Mesendoderm (in vitro differentiated cells): Measurements from ENCODE around the gene FAM163B.

Source experiments
- DNase-seq: peaks from one replicate; pipeline ENCODE4 v3.0.0; 2013
- H2AK5ac ChIP-seq: 2 replicates; pipeline ENCODE4 v1.6.1; 2013; ENCODE audit warnings: low read length, inconsistent platforms
- H2BK120ac ChIP-seq: 2 replicates; pipeline ENCODE4 v1.6.1; 2013; ENCODE audit warnings: low read depth, mild to moderate bottlenecking, low read length, moderate library complexity, mixed read lengths
- H2BK15ac ChIP-seq: replicated peaks from 2 replicates; pipeline ENCODE4 v1.6.1; 2013; ENCODE audit warnings: low read depth, mild to moderate bottlenecking, moderate library complexity
- H2BK5ac ChIP-seq: 2 replicates; pipeline ENCODE4 v1.6.1; 2013; ENCODE audit warnings: low read length, inconsistent platforms
- H3K18ac ChIP-seq: 2 replicates; pipeline ENCODE4 v1.6.1; 2013; ENCODE audit warnings: mild to moderate bottlenecking, low read length, mixed read lengths
- H3K23ac ChIP-seq: one replicate; pipeline ENCODE4 v1.6.1; 2013; ENCODE audit warnings: low read length
- H3K27ac ChIP-seq: 2 replicates; pipeline ENCODE4 v1.5.1; 2013; ENCODE audit warnings: low read depth, mild to moderate bottlenecking, inconsistent platforms, low read length, moderate library complexity
- H3K27me3 ChIP-seq: 2 replicates; pipeline ENCODE4 v1.6.1; 2013; ENCODE audit warnings: low read length, control low read depth, mild to moderate bottlenecking, inconsistent platforms; ENCODE audit not compliant: insufficient read depth, poor library complexity
- H3K36me3 ChIP-seq: 2 replicates; pipeline ENCODE4 v1.6.1; 2013; ENCODE audit warnings: low read length, inconsistent platforms; ENCODE audit not compliant: control insufficient read depth, insufficient read depth
- H3K4ac ChIP-seq: one replicate; pipeline ENCODE4 v1.6.1; 2013; ENCODE audit warnings: low read depth, mild to moderate bottlenecking, low read length, moderate library complexity
- H3K4me1 ChIP-seq: 2 replicates; pipeline ENCODE4 v1.6.1; 2013; ENCODE audit warnings: low read depth, low read length, inconsistent platforms; ENCODE audit not compliant: control insufficient read depth
- H3K4me2 ChIP-seq: 2 replicates; pipeline ENCODE4 v1.6.1; 2013; ENCODE audit warnings: low read length
- H3K4me3 ChIP-seq: 2 replicates; pipeline ENCODE4 v1.5.1; 2013; ENCODE audit warnings: mild to moderate bottlenecking, low read length
- H3K56ac ChIP-seq: one replicate; pipeline ENCODE4 v1.6.1; 2013; ENCODE audit warnings: low read length
- H3K79me1 ChIP-seq: 2 replicates; pipeline ENCODE4 v1.6.1; 2013; ENCODE audit warnings: low read length, inconsistent platforms
- H3K79me2 ChIP-seq: 2 replicates; pipeline ENCODE4 v1.6.1; 2013; ENCODE audit warnings: mild to moderate bottlenecking, low read length; ENCODE audit not compliant: control insufficient read depth, insufficient read depth
- H3K9ac ChIP-seq: 2 replicates; pipeline ENCODE4 v1.6.1; 2013; ENCODE audit warnings: low read length, inconsistent platforms
- H4K5ac ChIP-seq: one replicate; pipeline ENCODE4 v1.6.1; 2013; ENCODE audit warnings: low read length
- H4K8ac ChIP-seq: one replicate; pipeline ENCODE4 v1.6.1; 2013; ENCODE audit warnings: low read depth, mild to moderate bottlenecking, control low read depth, low read length, moderate library complexity
- WGBS: extraction: QIAGEN DNeasy Blood & Tissue Kit; methylation state at CpG from one replicate; pipeline ENCODE4 v1.1.7; 2013; ENCODE audit warnings: low lambda C conversion rate, missing lambda C conversion rate; ENCODE audit not compliant: insufficient coverage; ENCODE audit errors: extremely low coverage; 5-methylcytosine and 5-hydroxymethylcytosine counted together

FAM163B gene

GRCh38 chr9:133553123-133553522 is 56.1 kb downstream of the FAM163B start:
- no peak overlapping the region for H4K5ac ChIP-seq
- H3K79me2 ChIP-seq: no peaks in the 10 kb centered on the region
- no peak overlapping the region for H3K4me2 ChIP-seq
- no peak for DNase-seq
- no peak overlapping the region for H3K4ac ChIP-seq
- H3K36me3 ChIP-seq: no peaks in the 10 kb centered on the region
- no peak overlapping the region for H2AK5ac ChIP-seq
- H2BK15ac ChIP-seq: no peak overlapping the region
- H3K79me1 ChIP-seq: no peaks in the 10 kb centered on the region
- H3K27me3 ChIP-seq: no peaks in the 10 kb centered on the region
- no peak overlapping the region for H3K27ac ChIP-seq
- H3K9ac ChIP-seq: no peak overlapping the region
- no peak overlapping the region for H2BK5ac ChIP-seq
- whole genome bisulfite sequencing: no CpG with 5 or more reads among the region's 10 CpGs
- H4K8ac ChIP-seq: no peak overlapping the region
- H3K4me1 ChIP-seq: peaks cover 4% of the 10 kb centered on the region
- no peak overlapping the region for H3K4me3 ChIP-seq
- H3K56ac ChIP-seq: peak overlapping the region; percentile 22
- H3K23ac ChIP-seq: no peak overlapping the region
- no peak overlapping the region for H3K18ac ChIP-seq
- no peak overlapping the region for H2BK120ac ChIP-seq

- H3K4me1 ChIP-seq: no peaks in the 10 kb centered on the region
- no peaks in the 10 kb centered on the region for H3K27me3 ChIP-seq
- no peak overlapping the region for H2BK120ac ChIP-seq
- no peak overlapping the region for H3K56ac ChIP-seq
- no peak overlapping the region for H3K23ac ChIP-seq
- H3K9ac ChIP-seq: no peak overlapping the region
- H4K8ac ChIP-seq: no peak overlapping the region
- H3K4me3 ChIP-seq: no peak overlapping the region
- no peak overlapping the region for H2BK5ac ChIP-seq
- DNase-seq: no peak
- no peak overlapping the region for H3K4ac ChIP-seq
- H3K36me3 ChIP-seq: no peaks in the 10 kb centered on the region
- no peak overlapping the region for H3K18ac ChIP-seq
- no peak overlapping the region for H3K27ac ChIP-seq
- no peaks in the 10 kb centered on the region for H3K79me2 ChIP-seq
- H2BK15ac ChIP-seq: no peak overlapping the region
- H3K79me1 ChIP-seq: no peaks in the 10 kb centered on the region
- H4K5ac ChIP-seq: no peak overlapping the region
- no peak overlapping the region for H3K4me2 ChIP-seq
- H2AK5ac ChIP-seq: no peak overlapping the region
- no CpG with 5 or more reads among the region's 8 CpGs for WGBS
Observed at GRCh38 chr9:133552236-133552635, 57.0 kb downstream of the FAM163B start.

GRCh38 chr9:133551446-133551845 is 57.7 kb downstream of the FAM163B start:
- no peak overlapping the region for H3K4me2 ChIP-seq
- H3K56ac ChIP-seq: no peak overlapping the region
- H3K79me1 ChIP-seq: no peaks in the 10 kb centered on the region
- no peak overlapping the region for H3K27ac ChIP-seq
- H3K79me2 ChIP-seq: no peaks in the 10 kb centered on the region
- H3K4me3 ChIP-seq: no peak overlapping the region
- H3K4ac ChIP-seq: no peak overlapping the region
- no peak overlapping the region for H3K18ac ChIP-seq
- H2BK15ac ChIP-seq: no peak overlapping the region
- no peaks in the 10 kb centered on the region for H3K4me1 ChIP-seq
- H3K27me3 ChIP-seq: no peaks in the 10 kb centered on the region
- no peak overlapping the region for H4K5ac ChIP-seq
- no peak for DNase-seq
- H3K23ac ChIP-seq: no peak overlapping the region
- no peak overlapping the region for H2BK5ac ChIP-seq
- no peak overlapping the region for H2BK120ac ChIP-seq
- no peak overlapping the region for H2AK5ac ChIP-seq
- no peak overlapping the region for H3K9ac ChIP-seq
- H4K8ac ChIP-seq: no peak overlapping the region
- no CpG with 5 or more reads among the region's 7 CpGs for WGBS
- H3K36me3 ChIP-seq: no peaks in the 10 kb centered on the region

GRCh38 chr9:133547116-133547515 is 62.1 kb downstream of the FAM163B start:
- Histone ChIP-seq H3K56ac (no peak overlapping the region), H3K9ac (no peak overlapping the region), H2BK5ac (no peak overlapping the region), H3K4me1 (no peaks in the 10 kb centered on the region), H3K4me3 (no peak overlapping the region), H4K8ac (no peak overlapping the region), H3K18ac (no peak overlapping the region), H3K23ac (no peak overlapping the region), H3K79me2 (no peaks in the 10 kb centered on the region), H3K4ac (no peak overlapping the region), H3K27ac (no peak overlapping the region), H4K5ac (no peak overlapping the region), H3K27me3 (no peaks in the 10 kb centered on the region), H3K36me3 (no peaks in the 10 kb centered on the region), H2BK15ac (no peak overlapping the region), H2AK5ac (no peak overlapping the region), H3K79me1 (no peaks in the 10 kb centered on the region), H3K4me2 (no peak overlapping the region), H2BK120ac (no peak overlapping the region)
- no peak for DNase-seq
- WGBS: no CpG with 5 or more reads among the region's 15 CpGs

GRCh38 chr9:133546287-133546680 is 62.9 kb downstream of the FAM163B start:
- DNase-seq: no peak
- H4K5ac ChIP-seq: no peak overlapping the region
- H3K27me3 ChIP-seq: no peaks in the 10 kb centered on the region
- no peak overlapping the region for H3K4ac ChIP-seq
- H3K4me1 ChIP-seq: no peaks in the 10 kb centered on the region
- no peaks in the 10 kb centered on the region for H3K79me2 ChIP-seq
- no peak overlapping the region for H3K9ac ChIP-seq
- H3K4me2 ChIP-seq: no peak overlapping the region
- no peak overlapping the region for H2AK5ac ChIP-seq
- WGBS: no CpG with 5 or more reads among the region's 8 CpGs
- no peak overlapping the region for H2BK120ac ChIP-seq
- no peak overlapping the region for H3K18ac ChIP-seq
- H3K36me3 ChIP-seq: no peaks in the 10 kb centered on the region
- H3K56ac ChIP-seq: no peak overlapping the region
- H2BK5ac ChIP-seq: no peak overlapping the region
- no peak overlapping the region for H3K27ac ChIP-seq
- H3K4me3 ChIP-seq: no peak overlapping the region
- no peaks in the 10 kb centered on the region for H3K79me1 ChIP-seq
- no peak overlapping the region for H4K8ac ChIP-seq
- H3K23ac ChIP-seq: no peak overlapping the region
- H2BK15ac ChIP-seq: no peak overlapping the region

GRCh38 chr9:133545494-133546286 is 63.5 kb downstream of the FAM163B start:
- no CpG with 5 or more reads among the region's 25 CpGs for WGBS
- H4K5ac ChIP-seq: no peak overlapping the region
- H3K4me1 ChIP-seq: no peaks in the 10 kb centered on the region
- H2BK5ac ChIP-seq: no peak overlapping the region
- no peak overlapping the region for H3K4me2 ChIP-seq
- no peak overlapping the region for H3K27ac ChIP-seq
- H2BK15ac ChIP-seq: no peak overlapping the region
- H3K79me2 ChIP-seq: no peaks in the 10 kb centered on the region
- H3K79me1 ChIP-seq: no peaks in the 10 kb centered on the region
- H3K9ac ChIP-seq: no peak overlapping the region
- H2BK120ac ChIP-seq: no peak overlapping the region
- no peak overlapping the region for H3K4me3 ChIP-seq
- H3K4ac ChIP-seq: no peak overlapping the region
- no peaks in the 10 kb centered on the region for H3K36me3 ChIP-seq
- H3K23ac ChIP-seq: no peak overlapping the region
- no peak overlapping the region for H2AK5ac ChIP-seq
- no peak overlapping the region for H3K18ac ChIP-seq
- H3K56ac ChIP-seq: no peak overlapping the region
- no peak for DNase-seq
- no peak overlapping the region for H4K8ac ChIP-seq
- no peaks in the 10 kb centered on the region for H3K27me3 ChIP-seq
